ENCODE data around the gene GPR183. TPM values are rescaled to one million over a fixed set of nuclear protein-coding genes. Genes with fewer than 3 reads are reported as not detected.

The GPR183 gene
- polyA plus RNA-seq, 3 donors from 2014 or later, result 63.2 to 154 (median 87.1) TPM

DNA sequence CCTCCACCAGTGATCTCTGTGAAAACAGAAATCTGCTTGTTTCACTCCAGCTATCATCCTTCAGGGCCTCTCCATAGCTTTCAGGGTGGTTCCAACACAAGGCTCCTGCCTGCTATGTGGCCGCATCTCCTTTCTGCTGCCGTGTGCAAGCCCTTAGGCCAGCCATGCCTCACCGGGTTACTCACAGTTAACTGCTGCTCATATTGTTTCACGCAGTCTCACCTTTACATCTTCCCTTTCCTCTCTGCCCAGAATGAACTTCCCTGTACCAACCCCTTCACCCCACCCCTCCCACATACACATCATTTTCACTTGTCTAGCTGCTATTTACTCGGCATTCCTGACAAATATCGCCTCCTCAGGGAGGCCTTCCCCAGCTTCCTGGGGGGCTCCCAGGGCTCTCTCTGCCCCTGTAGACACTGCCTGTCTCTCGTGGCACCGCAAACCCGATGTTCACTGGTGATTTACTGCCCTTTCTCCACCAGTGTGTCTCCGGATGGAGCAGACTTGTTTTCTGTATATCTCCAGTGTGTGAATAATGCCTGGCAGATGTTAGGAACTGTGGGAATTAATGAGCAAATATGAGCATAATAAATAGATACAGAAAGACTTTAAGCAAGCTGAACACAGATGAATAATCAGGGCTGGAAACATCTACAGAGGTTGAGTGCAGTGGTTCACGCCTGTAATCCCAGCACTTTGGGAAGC, 39.3 kb upstream of the GPR183 start:
- Mint-ChIP-seq H3K27me3 (ENCODE audit: low read depth in 3 of 3) (peaks cover 0 to 4% (median 2%) of the 10 kb centered on the region in 3 donors), H3K4me3 (peak overlapping the region in 1 of 5 donors; percentile 28), H3K27ac (peak overlapping the region in 4 of 6 donors; percentile 13 to 62 (median 54)), H3K4me1 (peaks cover 41 to 68% of the 10 kb centered on the region in 2 donors), H3K36me3 (peaks cover 51 to 72% (median 64%) of the 10 kb centered on the region in 3 donors), H3K9me3 (no peaks in the 10 kb centered on the region)
- no peak for DNase-seq

DNA sequence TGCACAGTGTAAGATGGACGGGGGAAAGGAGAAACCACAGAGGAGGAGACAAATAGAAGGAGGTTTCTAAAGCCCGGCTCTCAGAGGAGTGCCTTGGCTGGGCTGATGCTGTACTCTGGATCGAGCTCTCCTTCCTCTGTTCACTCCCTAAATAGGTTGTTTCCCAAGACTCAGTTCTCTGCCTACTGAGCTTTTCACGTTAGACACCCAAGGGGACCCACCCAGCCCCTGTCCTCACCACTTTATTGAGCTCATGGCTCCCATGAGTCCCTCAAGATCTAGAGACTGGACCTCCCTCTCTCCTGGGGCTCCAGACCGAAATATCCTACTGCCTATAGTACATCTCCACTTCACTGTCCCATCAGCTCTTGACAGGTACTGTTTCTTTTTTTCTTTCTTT, 38.1 kb upstream of the GPR183 start:
- H3K27ac Mint-ChIP-seq, result no peak overlapping the region
- no peaks in the 10 kb centered on the region for H3K9me3 Mint-ChIP-seq
- no peak overlapping the region for H3K4me3 Mint-ChIP-seq
- peaks cover 44 to 68% of the 10 kb centered on the region in 2 donors for H3K4me1 Mint-ChIP-seq
- no peak for DNase-seq
- H3K36me3 Mint-ChIP-seq, result peaks cover 62 to 78% (median 74%) of the 10 kb centered on the region in 3 donors
- H3K27me3 Mint-ChIP-seq (ENCODE audit: low read depth in 3 of 3), result peaks cover 0 to 4% (median 2%) of the 10 kb centered on the region in 3 donors

DNA sequence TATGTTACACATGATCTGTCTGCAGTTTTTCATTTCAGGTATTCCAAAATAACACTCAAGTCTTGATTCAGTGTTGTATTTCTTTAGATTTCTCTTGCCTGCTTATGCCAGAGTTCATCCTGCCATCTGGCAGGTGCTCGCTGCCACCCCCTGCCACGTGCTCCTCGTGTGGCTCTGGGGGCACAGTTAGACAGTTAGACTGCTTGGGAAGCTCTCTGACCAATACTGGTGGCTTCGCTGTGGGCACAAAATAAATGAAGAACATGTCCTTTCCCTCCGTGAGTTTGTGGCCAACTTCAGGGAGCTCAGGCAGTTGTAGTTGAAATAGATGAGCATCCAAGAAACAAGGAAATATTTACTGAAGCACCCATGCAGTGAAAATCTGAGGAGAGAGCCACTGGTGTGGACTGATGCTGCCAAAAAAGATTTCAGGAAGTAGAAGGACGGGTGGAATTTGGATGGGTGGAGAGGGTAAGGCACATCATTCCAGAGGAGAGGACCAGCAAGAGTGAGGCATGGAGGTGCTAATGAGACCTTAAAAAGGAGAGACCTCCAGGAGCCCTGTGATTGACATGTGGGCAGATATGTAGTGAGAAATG, 37.5 kb upstream of the GPR183 start:
- H3K27ac Mint-ChIP-seq, result no peak overlapping the region
- peaks cover 61 to 79% (median 78%) of the 10 kb centered on the region in 3 donors for H3K36me3 Mint-ChIP-seq
- no peak for DNase-seq
- no peak overlapping the region for H3K4me3 Mint-ChIP-seq
- no peaks in the 10 kb centered on the region for H3K9me3 Mint-ChIP-seq
- H3K27me3 Mint-ChIP-seq (ENCODE audit: low read depth in 3 of 3), result peaks cover 1 to 4% (median 2%) of the 10 kb centered on the region in 3 donors
- H3K4me1 Mint-ChIP-seq, result peaks cover 47 to 71% of the 10 kb centered on the region in 2 donors

DNA sequence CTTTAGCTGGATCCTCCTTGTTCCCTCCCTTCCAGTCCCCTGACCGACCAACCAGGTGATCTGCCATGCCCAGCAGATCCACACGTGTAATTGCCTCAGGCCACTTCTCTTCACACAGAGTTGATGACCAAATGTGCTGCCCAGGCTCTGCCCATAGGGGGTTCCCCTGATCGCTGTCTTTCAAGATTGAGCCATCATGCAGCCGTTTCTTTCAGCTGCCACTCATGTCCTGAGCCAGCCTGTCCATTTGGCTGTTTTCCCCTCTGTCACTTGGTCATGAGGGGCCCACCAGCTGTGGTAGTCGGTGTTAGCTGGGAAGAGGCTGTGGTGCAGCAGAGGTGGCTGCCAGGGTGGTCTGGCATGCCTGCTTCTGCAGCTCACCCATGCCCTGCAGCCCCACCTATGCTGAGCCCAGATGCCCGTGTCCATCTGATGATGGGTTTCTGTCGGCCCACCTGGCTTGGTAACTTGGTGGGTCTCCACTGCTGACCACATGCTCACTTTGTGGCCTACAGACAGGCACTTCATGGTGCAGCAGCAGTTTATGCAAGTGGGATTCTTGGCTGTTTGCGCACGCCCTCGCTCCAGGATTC, 35.6 kb upstream of the GPR183 start:
- H3K4me3 Mint-ChIP-seq, result peak overlapping the region in 1 of 5 donors; percentile 18
- no peak overlapping the region for H3K27ac Mint-ChIP-seq
- no peak for DNase-seq
- peaks cover 49 to 73% (median 68%) of the 10 kb centered on the region in 3 donors for H3K36me3 Mint-ChIP-seq
- H3K4me1 Mint-ChIP-seq, result peaks cover 59 to 73% of the 10 kb centered on the region in 2 donors
- peaks cover 2 to 7% (median 6%) of the 10 kb centered on the region in 3 donors for H3K27me3 Mint-ChIP-seq (ENCODE audit: low read depth in 3 of 3)
- no peaks in the 10 kb centered on the region for H3K9me3 Mint-ChIP-seq

DNA sequence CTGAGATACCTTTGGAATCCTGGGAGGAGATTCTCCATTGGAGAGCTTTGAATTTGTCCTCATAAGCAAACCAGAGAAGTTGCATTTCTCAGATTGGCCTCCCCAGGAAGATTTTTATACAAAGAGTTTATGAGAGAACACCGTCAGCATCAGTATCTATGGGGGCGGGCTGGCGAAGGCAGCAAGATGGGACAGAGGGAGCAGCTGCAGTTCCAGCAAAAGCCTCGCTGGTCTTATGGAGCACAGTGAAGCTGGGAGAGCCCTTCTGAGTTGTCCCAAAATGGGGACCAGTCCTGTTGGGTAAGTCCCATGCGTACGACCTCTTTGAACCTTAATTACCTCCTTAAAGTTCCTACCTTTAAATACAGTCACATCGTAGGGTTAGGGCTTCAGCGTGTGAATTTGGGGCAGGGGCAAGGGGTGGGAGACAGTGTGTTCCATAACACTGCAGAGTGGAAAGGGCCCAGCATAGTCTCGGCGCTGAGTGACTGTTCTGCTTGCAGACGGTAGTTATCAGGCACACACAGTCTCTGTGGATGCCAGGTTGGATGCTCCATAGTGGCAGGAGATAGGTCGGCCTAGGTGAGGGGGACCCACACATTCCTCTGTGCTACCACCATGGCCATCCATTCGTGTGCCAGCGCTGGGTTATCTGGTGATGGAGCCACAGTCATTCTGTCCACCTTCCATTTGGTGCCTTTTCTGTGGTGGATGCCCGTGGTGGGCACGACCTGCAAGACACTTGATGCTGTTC, 34.9 kb upstream of the GPR183 start:
- H3K9me3 Mint-ChIP-seq, result no peaks in the 10 kb centered on the region
- no peak for DNase-seq
- peak overlapping the region in 1 of 5 donors; percentile 18 for H3K4me3 Mint-ChIP-seq
- peaks cover 54 to 66% of the 10 kb centered on the region in 2 donors for H3K4me1 Mint-ChIP-seq
- H3K27ac Mint-ChIP-seq, result no peak overlapping the region
- H3K27me3 Mint-ChIP-seq (ENCODE audit: low read depth in 3 of 3), result peaks cover 2 to 6% (median 6%) of the 10 kb centered on the region in 3 donors
- peaks cover 54 to 72% (median 66%) of the 10 kb centered on the region in 3 donors for H3K36me3 Mint-ChIP-seq

DNA sequence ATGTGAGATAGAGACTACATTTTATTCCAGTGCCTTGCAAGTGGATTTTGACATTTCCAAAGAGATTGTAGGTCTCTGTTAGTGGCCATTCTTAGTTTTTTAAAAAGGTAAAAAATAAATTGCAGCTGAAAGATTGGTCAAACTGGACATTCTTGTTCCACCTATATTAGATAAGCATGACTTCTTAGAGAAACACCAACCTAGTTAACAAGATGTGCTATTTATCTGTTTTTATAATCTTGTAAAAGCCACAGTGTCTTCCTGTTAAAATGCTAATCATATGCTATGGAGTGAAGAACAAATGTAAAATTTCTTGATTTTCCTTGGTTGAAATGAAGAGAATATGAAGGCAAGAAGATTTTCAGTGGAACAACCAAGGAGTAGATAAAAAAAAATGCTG, 33.4 kb upstream of the GPR183 start:
- Mint-ChIP-seq H3K27ac (peak overlapping the region; percentile 12 to 79 (median 66)), H3K4me1 (peaks cover 44 to 52% of the 10 kb centered on the region in 2 donors), H3K36me3 (peaks cover 48 to 66% (median 59%) of the 10 kb centered on the region in 3 donors), H3K27me3 (ENCODE audit: low read depth in 3 of 3) (peaks cover 2 to 6% (median 4%) of the 10 kb centered on the region in 3 donors), H3K9me3 (no peaks in the 10 kb centered on the region), H3K4me3 (peak overlapping the region; percentile 69 to 83 (median 77))
- peak in 2 of 3 donors; percentile 22 to 29 for DNase-seq

DNA sequence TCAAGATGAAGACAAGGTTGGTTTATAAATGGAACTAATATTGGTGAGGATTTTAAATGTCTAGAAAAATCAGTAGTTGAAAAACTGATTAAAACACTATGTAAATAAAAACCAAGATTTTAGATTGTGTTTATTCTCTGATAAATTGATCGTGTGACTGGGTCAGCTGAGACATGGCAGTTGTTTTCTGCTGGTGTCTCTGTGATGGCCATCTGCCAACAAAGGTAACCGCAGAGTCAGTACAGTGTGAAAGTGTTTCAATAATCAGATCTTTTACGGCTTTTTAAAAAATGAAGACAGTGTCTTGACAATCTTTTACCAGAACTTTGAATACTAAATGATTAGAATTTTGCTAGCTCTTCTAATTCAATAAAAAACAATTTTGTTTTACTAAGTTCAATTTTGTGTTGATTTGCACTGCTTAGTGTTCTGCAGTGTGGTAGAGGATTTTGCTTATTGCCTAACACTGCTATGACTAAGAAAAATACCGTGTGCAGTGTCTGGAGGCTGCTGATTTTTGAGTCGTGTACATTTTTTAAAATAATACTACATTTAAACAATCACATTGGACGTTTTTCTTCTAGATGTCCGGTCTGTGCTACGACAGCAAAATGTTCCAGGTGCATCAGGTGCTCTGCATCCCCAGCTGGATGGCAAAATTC, 32.7 kb upstream of the GPR183 start:
- peak; percentile 60 to 71 (median 68) for DNase-seq
- H3K4me3 Mint-ChIP-seq, result peak overlapping the region; percentile 69 to 83 (median 77)
- H3K36me3 Mint-ChIP-seq, result peaks cover 42 to 61% (median 55%) of the 10 kb centered on the region in 3 donors
- H3K4me1 Mint-ChIP-seq, result peaks cover 43 to 48% of the 10 kb centered on the region in 2 donors
- peaks cover 2 to 6% (median 4%) of the 10 kb centered on the region in 3 donors for H3K27me3 Mint-ChIP-seq (ENCODE audit: low read depth in 3 of 3)
- no peaks in the 10 kb centered on the region for H3K9me3 Mint-ChIP-seq
- peak overlapping the region in 5 of 6 donors; percentile 12 to 79 (median 62) for H3K27ac Mint-ChIP-seq

DNA sequence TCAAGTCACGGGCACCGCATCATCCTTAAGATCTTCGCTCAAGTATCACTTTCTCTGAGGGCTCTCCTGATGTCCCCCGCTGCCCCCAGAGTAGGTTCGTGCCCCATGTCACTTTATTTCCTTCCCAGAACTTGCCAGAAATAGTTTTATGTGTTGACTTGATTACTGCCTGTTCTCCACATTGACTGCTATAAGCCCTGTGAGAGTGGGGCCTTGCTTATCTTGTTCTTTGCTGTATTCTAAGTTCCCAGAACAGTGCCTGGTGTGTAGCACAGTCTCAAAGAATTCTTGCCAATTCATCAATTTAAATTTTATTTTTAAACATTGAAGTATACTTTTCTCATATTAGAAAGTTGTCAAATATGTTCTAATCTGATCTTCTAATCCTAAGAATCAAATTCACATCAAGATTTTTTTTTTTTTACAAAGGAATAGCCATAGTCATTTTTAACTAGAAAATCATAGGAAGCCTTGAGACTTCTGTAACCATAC, 32.1 kb upstream of the GPR183 start:
- DNase-seq, result no peak
- peaks cover 41 to 46% of the 10 kb centered on the region in 2 donors for H3K4me1 Mint-ChIP-seq
- peaks cover 41 to 56% (median 50%) of the 10 kb centered on the region in 3 donors for H3K36me3 Mint-ChIP-seq
- H3K27me3 Mint-ChIP-seq (ENCODE audit: low read depth in 3 of 3), result peaks cover 2 to 6% (median 4%) of the 10 kb centered on the region in 3 donors
- peak overlapping the region in 1 of 6 donors; percentile 61 for H3K27ac Mint-ChIP-seq
- H3K9me3 Mint-ChIP-seq, result no peaks in the 10 kb centered on the region
- H3K4me3 Mint-ChIP-seq, result peak overlapping the region in 3 of 5 donors; percentile 69 to 83 (median 77)

DNA sequence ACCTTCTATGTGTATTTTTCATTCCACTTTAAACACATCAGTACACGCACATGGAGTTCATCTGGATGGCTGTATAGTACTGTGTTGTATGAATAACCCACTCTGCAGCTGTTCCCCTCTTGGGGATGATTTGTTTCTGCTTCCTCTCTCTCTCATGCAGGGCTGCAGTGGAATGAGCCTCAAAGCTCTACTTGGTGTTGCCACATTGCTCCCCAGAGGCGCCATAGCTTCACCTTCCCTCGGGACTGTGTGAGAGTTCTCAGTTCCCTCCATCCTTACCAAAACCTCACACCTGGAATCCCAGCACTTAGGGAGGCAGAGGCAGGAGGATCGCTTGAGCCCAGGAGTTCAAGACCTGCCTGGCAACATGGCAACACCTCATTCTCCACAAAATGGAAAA, 28.4 kb upstream of the GPR183 start:
- Mint-ChIP-seq H3K27me3 (ENCODE audit: low read depth in 3 of 3) (peaks cover 2 to 6% (median 5%) of the 10 kb centered on the region in 3 donors), H3K4me3 (no peak overlapping the region), H3K4me1 (peaks cover 40 to 49% of the 10 kb centered on the region in 2 donors), H3K36me3 (peaks cover 20 to 44% (median 28%) of the 10 kb centered on the region in 3 donors), H3K27ac (no peak overlapping the region), H3K9me3 (no peaks in the 10 kb centered on the region)
- no peak for DNase-seq

DNA sequence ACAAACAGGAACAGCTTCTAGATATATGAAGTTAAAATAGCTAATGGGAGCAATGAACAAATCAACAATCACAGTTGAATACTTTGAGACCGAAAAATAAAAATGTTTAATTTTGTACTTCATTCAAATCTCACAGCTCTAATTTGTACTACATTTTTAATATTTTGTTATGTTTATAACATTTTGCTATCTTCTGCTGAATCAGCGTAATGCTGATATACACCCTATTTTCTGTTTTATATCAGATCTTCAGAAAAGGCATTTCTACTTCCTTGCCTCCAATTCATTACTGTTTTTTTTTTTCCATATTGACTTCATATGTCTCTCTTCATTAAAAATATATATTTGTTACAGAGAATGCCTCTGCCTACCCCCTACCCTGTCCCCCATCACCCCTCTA, 27.9 kb upstream of the GPR183 start:
- Mint-ChIP-seq H3K27ac (no peak overlapping the region), H3K4me3 (no peak overlapping the region), H3K9me3 (no peaks in the 10 kb centered on the region), H3K27me3 (ENCODE audit: low read depth in 3 of 3) (peaks cover 2 to 6% (median 5%) of the 10 kb centered on the region in 3 donors), H3K36me3 (peaks cover 18 to 47% (median 26%) of the 10 kb centered on the region in 3 donors), H3K4me1 (peaks cover 35 to 44% of the 10 kb centered on the region in 2 donors)
- DNase-seq, result no peak

DNA sequence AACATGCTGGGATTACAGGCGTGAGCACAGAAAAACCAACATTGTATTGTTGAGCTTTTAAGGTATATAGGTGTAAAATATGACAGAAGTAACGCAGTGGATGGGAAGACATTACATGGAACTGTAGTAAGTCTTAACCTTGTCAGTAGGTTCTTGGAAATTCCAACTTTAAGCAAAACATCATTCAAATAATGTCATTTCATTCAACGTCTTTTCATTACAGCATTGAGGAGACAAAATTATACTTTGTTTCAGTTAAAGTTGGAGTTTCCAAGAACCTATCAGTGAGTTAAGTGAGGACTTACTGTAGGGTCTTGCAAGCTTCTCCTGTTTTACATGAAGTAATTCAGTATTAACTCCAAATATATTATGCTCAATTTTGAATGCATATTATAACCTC, 27.0 kb upstream of the GPR183 start:
- no peak for DNase-seq
- Mint-ChIP-seq H3K4me1 (peaks cover 26 to 35% of the 10 kb centered on the region in 2 donors), H3K9me3 (no peaks in the 10 kb centered on the region), H3K27ac (no peak overlapping the region), H3K27me3 (ENCODE audit: low read depth in 3 of 3) (peaks cover 2 to 5% (median 2%) of the 10 kb centered on the region in 3 donors), H3K36me3 (peaks cover 23 to 55% (median 31%) of the 10 kb centered on the region in 3 donors), H3K4me3 (no peak overlapping the region)

DNA sequence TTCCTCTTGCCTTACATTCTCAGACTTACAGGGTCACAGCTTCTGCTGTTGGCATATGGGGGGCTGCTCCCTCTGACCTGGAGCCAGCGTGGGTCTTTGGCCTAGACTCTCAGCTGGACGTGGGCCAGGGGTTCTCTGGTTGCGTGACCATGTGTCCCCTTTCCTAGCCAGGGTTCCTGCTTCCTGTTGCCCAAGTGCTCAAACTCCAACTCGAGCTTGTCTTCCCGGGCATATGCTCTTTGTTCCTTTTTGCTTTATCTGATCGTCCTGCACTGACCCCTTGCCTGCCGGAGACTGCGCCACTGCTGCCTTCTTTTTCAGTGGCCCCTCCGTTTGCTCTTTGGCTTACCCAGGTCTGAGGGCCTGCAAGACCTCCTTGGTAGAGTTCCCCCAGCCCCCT, 25.3 kb upstream of the GPR183 start:
- peaks cover 17 to 26% of the 10 kb centered on the region in 2 donors for H3K4me1 Mint-ChIP-seq
- peak overlapping the region in 1 of 5 donors; percentile 26 for H3K4me3 Mint-ChIP-seq
- H3K27ac Mint-ChIP-seq, result no peak overlapping the region
- DNase-seq, result no peak
- peaks cover 0 to 1% (median 0%) of the 10 kb centered on the region in 3 donors for H3K27me3 Mint-ChIP-seq (ENCODE audit: low read depth in 3 of 3)
- no peaks in the 10 kb centered on the region for H3K9me3 Mint-ChIP-seq
- H3K36me3 Mint-ChIP-seq, result peaks cover 12 to 50% (median 22%) of the 10 kb centered on the region in 3 donors
